H1 (cell line): ENCODE results near the gene TADA2B. TPM values are rescaled to one million over a fixed set of nuclear protein-coding genes. Genes with fewer than 3 reads are reported as not detected.

Experiments used
- BRCA1 ChIP-seq: IDR thresholded peaks from 2 replicates; pipeline ENCODE4 v1.6.1; 2012; ENCODE audit warnings: low read depth, low read length, improper control_type of control experiment
- GTF2F1 ChIP-seq: IDR thresholded peaks from 2 replicates; pipeline ENCODE4 v1.6.1; 2012; ENCODE audit warnings: low read depth, low read length, improper control_type of control experiment, borderline replicate concordance
- POU5F1 ChIP-seq: IDR thresholded peaks from 2 replicates; pipeline ENCODE4 v1.6.1; 2011; ENCODE audit warnings: low read depth, mild to moderate bottlenecking, low read length, moderate library complexity
- TEAD4 ChIP-seq: IDR thresholded peaks from 2 replicates; pipeline ENCODE4 v1.6.1; 2012; ENCODE audit warnings: low read depth, low read length, inconsistent platforms, mixed read lengths
- polyA plus RNA-seq, 7 experiments: library from polyadenylated mRNA; depleted of rRNA in 3 of 7; stranded (reverse) in 5 of 7; unstranded in 2 of 7; fragments of >200 nt in 5 of 7; fragments of 200-250 nt in 2 of 7; gene quantifications; 1 replicate in 5 of 7; 2 replicates in 1 of 7; 4 replicates in 1 of 7; pipeline versions ENCODE4 v1.2.1 to v1.2.3, GENCODE V29; 2011 to 2013; ENCODE audit warnings: missing spikeins in 2 of 7, mixed read lengths in 2 of 7
- total RNA-seq: library from RNA; stranded (reverse); fragmentation: NEBNext Ultra II Directional; extraction: Animal tissue kit (Norgen Biotek cat#: 25700); gene quantifications from 2 replicates; pipeline ENCODE4 v1.2.1, GENCODE V29; 2021
- TF ChIP-seq, protein P1 (sequence below): fragments of 300-600 bp; sonication (generic); IDR thresholded peaks from 2 replicates; pipeline ENCODE4 v1.7.1; 2012; ENCODE audit warnings: low read length, moderate library complexity, mild to moderate bottlenecking, inconsistent platforms; ENCODE audit not compliant: insufficient replicate concordance
- TF ChIP-seq, protein P2 (sequence below): IDR thresholded peaks from 2 replicates; pipeline ENCODE4 v1.6.1; 2012; ENCODE audit warnings: inconsistent platforms

Gene TADA2B
- total and polyA plus RNA-seq, 2 of the 8 experiments (the other 6 are each of a cell fraction or from before 2014, with no cell fraction given), result 5.7 to 12.1 TPM

- TF ChIP-seq, protein P1, sequence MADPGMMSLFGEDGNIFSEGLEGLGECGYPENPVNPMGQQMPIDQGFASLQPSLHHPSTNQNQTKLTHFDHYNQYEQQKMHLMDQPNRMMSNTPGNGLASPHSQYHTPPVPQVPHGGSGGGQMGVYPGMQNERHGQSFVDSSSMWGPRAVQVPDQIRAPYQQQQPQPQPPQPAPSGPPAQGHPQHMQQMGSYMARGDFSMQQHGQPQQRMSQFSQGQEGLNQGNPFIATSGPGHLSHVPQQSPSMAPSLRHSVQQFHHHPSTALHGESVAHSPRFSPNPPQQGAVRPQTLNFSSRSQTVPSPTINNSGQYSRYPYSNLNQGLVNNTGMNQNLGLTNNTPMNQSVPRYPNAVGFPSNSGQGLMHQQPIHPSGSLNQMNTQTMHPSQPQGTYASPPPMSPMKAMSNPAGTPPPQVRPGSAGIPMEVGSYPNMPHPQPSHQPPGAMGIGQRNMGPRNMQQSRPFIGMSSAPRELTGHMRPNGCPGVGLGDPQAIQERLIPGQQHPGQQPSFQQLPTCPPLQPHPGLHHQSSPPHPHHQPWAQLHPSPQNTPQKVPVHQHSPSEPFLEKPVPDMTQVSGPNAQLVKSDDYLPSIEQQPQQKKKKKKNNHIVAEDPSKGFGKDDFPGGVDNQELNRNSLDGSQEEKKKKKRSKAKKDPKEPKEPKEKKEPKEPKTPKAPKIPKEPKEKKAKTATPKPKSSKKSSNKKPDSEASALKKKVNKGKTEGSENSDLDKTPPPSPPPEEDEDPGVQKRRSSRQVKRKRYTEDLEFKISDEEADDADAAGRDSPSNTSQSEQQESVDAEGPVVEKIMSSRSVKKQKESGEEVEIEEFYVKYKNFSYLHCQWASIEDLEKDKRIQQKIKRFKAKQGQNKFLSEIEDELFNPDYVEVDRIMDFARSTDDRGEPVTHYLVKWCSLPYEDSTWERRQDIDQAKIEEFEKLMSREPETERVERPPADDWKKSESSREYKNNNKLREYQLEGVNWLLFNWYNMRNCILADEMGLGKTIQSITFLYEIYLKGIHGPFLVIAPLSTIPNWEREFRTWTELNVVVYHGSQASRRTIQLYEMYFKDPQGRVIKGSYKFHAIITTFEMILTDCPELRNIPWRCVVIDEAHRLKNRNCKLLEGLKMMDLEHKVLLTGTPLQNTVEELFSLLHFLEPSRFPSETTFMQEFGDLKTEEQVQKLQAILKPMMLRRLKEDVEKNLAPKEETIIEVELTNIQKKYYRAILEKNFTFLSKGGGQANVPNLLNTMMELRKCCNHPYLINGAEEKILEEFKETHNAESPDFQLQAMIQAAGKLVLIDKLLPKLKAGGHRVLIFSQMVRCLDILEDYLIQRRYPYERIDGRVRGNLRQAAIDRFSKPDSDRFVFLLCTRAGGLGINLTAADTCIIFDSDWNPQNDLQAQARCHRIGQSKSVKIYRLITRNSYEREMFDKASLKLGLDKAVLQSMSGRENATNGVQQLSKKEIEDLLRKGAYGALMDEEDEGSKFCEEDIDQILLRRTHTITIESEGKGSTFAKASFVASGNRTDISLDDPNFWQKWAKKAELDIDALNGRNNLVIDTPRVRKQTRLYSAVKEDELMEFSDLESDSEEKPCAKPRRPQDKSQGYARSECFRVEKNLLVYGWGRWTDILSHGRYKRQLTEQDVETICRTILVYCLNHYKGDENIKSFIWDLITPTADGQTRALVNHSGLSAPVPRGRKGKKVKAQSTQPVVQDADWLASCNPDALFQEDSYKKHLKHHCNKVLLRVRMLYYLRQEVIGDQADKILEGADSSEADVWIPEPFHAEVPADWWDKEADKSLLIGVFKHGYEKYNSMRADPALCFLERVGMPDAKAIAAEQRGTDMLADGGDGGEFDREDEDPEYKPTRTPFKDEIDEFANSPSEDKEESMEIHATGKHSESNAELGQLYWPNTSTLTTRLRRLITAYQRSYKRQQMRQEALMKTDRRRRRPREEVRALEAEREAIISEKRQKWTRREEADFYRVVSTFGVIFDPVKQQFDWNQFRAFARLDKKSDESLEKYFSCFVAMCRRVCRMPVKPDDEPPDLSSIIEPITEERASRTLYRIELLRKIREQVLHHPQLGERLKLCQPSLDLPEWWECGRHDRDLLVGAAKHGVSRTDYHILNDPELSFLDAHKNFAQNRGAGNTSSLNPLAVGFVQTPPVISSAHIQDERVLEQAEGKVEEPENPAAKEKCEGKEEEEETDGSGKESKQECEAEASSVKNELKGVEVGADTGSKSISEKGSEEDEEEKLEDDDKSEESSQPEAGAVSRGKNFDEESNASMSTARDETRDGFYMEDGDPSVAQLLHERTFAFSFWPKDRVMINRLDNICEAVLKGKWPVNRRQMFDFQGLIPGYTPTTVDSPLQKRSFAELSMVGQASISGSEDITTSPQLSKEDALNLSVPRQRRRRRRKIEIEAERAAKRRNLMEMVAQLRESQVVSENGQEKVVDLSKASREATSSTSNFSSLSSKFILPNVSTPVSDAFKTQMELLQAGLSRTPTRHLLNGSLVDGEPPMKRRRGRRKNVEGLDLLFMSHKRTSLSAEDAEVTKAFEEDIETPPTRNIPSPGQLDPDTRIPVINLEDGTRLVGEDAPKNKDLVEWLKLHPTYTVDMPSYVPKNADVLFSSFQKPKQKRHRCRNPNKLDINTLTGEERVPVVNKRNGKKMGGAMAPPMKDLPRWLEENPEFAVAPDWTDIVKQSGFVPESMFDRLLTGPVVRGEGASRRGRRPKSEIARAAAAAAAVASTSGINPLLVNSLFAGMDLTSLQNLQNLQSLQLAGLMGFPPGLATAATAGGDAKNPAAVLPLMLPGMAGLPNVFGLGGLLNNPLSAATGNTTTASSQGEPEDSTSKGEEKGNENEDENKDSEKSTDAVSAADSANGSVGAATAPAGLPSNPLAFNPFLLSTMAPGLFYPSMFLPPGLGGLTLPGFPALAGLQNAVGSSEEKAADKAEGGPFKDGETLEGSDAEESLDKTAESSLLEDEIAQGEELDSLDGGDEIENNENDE, result no peak
- TF ChIP-seq BRCA1 (no peak), GTF2F1 (no peak), TEAD4 (no peak), POU5F1 (no peak)
- TF ChIP-seq, protein P2, sequence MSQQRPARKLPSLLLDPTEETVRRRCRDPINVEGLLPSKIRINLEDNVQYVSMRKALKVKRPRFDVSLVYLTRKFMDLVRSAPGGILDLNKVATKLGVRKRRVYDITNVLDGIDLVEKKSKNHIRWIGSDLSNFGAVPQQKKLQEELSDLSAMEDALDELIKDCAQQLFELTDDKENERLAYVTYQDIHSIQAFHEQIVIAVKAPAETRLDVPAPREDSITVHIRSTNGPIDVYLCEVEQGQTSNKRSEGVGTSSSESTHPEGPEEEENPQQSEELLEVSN, result no peak
Measured at GRCh38 chr4:7096236-7096635, 53.1 kb downstream of the TADA2B start (continued).
